PC-9 (cell line): Measurements from ENCODE around the gene FAM162A. TPM values are rescaled to one million over a fixed set of nuclear protein-coding genes. Genes with fewer than 3 reads are reported as not detected.

Source experiments
- BruUV-seq: library from RNA; stranded (reverse); fragments of 400-500 nt; replicated peaks from 2 replicates; lab custom pipeline; 2021; lab: Mats Ljungman, UMichigan
- CTCF ChIA-PET: fragments of 300-600 bp; sonication (Branson Sonifier 250); formaldehyde crosslinking; loops from one replicate; lab custom pipeline; 2022; ENCODE audit warnings: antibody characterized with exemption; lab: Charles Lee
- POLR2A ChIA-PET: fragments of 300-600 bp; sonication (Branson Sonifier 250); formaldehyde crosslinking; loops from one replicate; lab custom pipeline; 2022; ENCODE audit warnings: antibody characterized with exemption; ENCODE audit not compliant: unreplicated experiment; lab: Charles Lee
- DNase-seq, 2 experiments: peaks; one replicate each; pipeline versions ENCODE4 v3.0.0 to v3.0.0-alpha.2; 2015 to 2022; ENCODE audit warnings: mixed read lengths in 1 of 2
- H2AFZ ChIP-seq: fragments of 200-600 bp; sonication (generic); 2 replicates; pipeline ENCODE4 v1.8.1; 2017; ENCODE audit warnings: antibody characterized with exemption
- H3F3A ChIP-seq: fragments of 200-600 bp; sonication (generic); 2 replicates; pipeline ENCODE4 v1.8.1; 2017; ENCODE audit warnings: antibody characterized with exemption, mild to moderate bottlenecking, low read depth; ENCODE audit not compliant: insufficient read depth
- H3K27ac ChIP-seq: fragments of 200-600 bp; sonication (generic); 2 replicates; pipeline ENCODE4 v1.6.1; 2016; ENCODE audit warnings: mixed run types
- H3K27me3 ChIP-seq: fragments of 200-600 bp; sonication (generic); 2 replicates; pipeline ENCODE4 v1.6.1; 2016; ENCODE audit warnings: low read depth, mixed run types; ENCODE audit not compliant: insufficient read depth
- H3K36me3 ChIP-seq: fragments of 200-600 bp; sonication (generic); 2 replicates; pipeline ENCODE4 v1.6.1; 2016; ENCODE audit warnings: low read depth, mixed run types
- H3K4me1 ChIP-seq: fragments of 200-600 bp; sonication (generic); replicated peaks from 2 replicates; pipeline ENCODE4 v1.6.1; 2016; ENCODE audit warnings: mixed run types; ENCODE audit not compliant: insufficient read depth
- H3K4me2 ChIP-seq: fragments of 200-600 bp; sonication (generic); 2 replicates; pipeline ENCODE4 v1.6.1; 2017; ENCODE audit warnings: mixed run types
- H3K4me3 ChIP-seq: fragments of 200-600 bp; sonication (generic); 2 replicates; pipeline ENCODE4 v1.6.1; 2016; ENCODE audit warnings: mixed run types
- H3K79me2 ChIP-seq: fragments of 200-600 bp; sonication (generic); 2 replicates; pipeline ENCODE4 v1.6.1; 2017; ENCODE audit warnings: low read depth, mixed run types
- H3K9me2 ChIP-seq: fragments of 200-600 bp; sonication (generic); 2 replicates; pipeline ENCODE4 v1.8.1; 2017; ENCODE audit warnings: mild to moderate bottlenecking; ENCODE audit not compliant: insufficient read depth
- H3K9me3 ChIP-seq: fragments of 200-600 bp; sonication (generic); 2 replicates; pipeline ENCODE4 v1.8.1; 2016; ENCODE audit warnings: low read depth; ENCODE audit not compliant: insufficient read depth
- H4K20me1 ChIP-seq: fragments of 200-600 bp; sonication (generic); 2 replicates; pipeline ENCODE4 v1.8.1; 2017; ENCODE audit not compliant: insufficient read depth
- EZH2 ChIP-seq: fragments of 200-600 bp; sonication (generic); IDR thresholded peaks from 2 replicates; pipeline ENCODE4 v1.8.0; 2017; ENCODE audit warnings: antibody characterized with exemption, low read depth
- intact Hi-C: fragments of 100-400 bp; cut with micrococcal nuclease; formaldehyde crosslinking; loops from one replicate; pipeline ENCODE4 v1.10.0; 2022; ENCODE audit not compliant: unreplicated experiment
- total RNA-seq: library from RNA; stranded (reverse); gene quantifications from 2 replicates; pipeline ENCODE4 v1.2.3, GENCODE V29; 2021
- TF ChIP-seq, protein P1 (sequence below): fragments of 200-600 bp; sonication (generic); conservative IDR thresholded peaks from 2 replicates; pipeline ENCODE4 v1.6.1; 2017; ENCODE audit warnings: mixed run types, antibody characterized with exemption, mild to moderate bottlenecking, moderate library complexity

FAM162A gene
- total RNA-seq, 1 experiment from 2014 or later: 36.8 TPM

GRCh38 chr3:122351612-122352011 is 32.4 kb upstream of the FAM162A start:
- no peaks in the 10 kb centered on the region for H3K9me3 ChIP-seq
- no peak overlapping the region for H3K4me2 ChIP-seq
- no peak overlapping the region for H2AFZ ChIP-seq
- POLR2A ChIA-PET: no interaction called here
- intact Hi-C loops: loop anchor here (2.0 kb wide), 1 partner anchor 805 kb away; no protein-coding TSS in a partner anchor
- no peaks in the 10 kb centered on the region for H3K36me3 ChIP-seq
- H3K27ac ChIP-seq: no peak overlapping the region
- H3K79me2 ChIP-seq: no peaks in the 10 kb centered on the region
- H3K4me1 ChIP-seq: no peaks in the 10 kb centered on the region
- H3F3A ChIP-seq: no peaks in the 10 kb centered on the region
- no peaks in the 10 kb centered on the region for H4K20me1 ChIP-seq
- no peak overlapping the region for H3K4me3 ChIP-seq
- CTCF ChIA-PET: no interaction called here
- H3K9me2 ChIP-seq: no peaks in the 10 kb centered on the region; the same call in 1 of the 2 replicates
- DNase-seq: no peak
- no peaks in the 10 kb centered on the region for H3K27me3 ChIP-seq
- TF ChIP-seq, protein P1, sequence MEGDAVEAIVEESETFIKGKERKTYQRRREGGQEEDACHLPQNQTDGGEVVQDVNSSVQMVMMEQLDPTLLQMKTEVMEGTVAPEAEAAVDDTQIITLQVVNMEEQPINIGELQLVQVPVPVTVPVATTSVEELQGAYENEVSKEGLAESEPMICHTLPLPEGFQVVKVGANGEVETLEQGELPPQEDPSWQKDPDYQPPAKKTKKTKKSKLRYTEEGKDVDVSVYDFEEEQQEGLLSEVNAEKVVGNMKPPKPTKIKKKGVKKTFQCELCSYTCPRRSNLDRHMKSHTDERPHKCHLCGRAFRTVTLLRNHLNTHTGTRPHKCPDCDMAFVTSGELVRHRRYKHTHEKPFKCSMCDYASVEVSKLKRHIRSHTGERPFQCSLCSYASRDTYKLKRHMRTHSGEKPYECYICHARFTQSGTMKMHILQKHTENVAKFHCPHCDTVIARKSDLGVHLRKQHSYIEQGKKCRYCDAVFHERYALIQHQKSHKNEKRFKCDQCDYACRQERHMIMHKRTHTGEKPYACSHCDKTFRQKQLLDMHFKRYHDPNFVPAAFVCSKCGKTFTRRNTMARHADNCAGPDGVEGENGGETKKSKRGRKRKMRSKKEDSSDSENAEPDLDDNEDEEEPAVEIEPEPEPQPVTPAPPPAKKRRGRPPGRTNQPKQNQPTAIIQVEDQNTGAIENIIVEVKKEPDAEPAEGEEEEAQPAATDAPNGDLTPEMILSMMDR: no peak
- no peak for TF ChIP-seq EZH2
- no TSS peak for BruUV-seq

DNA sequence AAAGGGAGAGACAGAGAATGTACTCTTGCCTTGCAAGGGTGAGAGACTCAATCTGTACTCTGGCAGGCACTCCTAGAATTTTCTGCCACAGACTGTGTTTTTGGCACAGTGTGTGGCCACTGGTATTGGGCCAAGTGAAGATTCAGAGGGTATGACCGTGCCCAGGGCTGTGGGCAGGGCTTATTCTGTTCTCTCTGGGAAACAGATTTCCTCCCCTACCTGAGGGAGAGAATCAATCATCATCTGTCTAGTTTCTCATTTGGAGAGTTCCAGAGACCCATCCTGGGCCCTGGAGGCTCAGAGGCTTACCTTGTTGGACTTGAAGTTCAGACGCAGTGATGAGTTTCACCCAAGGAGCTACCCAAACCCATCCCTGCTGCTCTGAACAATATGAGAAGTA is 30.8 kb upstream of the FAM162A start:
- intact Hi-C loops: loop anchor here (2.0 kb wide), 1 partner anchor 806 kb away; no protein-coding TSS in a partner anchor
- BruUV-seq: no TSS peak
- Histone ChIP-seq H3K27ac (no peak overlapping the region), H3K4me2 (no peak overlapping the region), H3K9me2 (no peaks in the 10 kb centered on the region), H3K4me1 (no peaks in the 10 kb centered on the region), H4K20me1 (no peaks in the 10 kb centered on the region), H3K27me3 (no peaks in the 10 kb centered on the region), H3K79me2 (no peaks in the 10 kb centered on the region), H2AFZ (no peak overlapping the region), H3F3A (no peaks in the 10 kb centered on the region), H3K9me3 (no peaks in the 10 kb centered on the region), H3K36me3 (no peaks in the 10 kb centered on the region), H3K4me3 (no peak overlapping the region)
- ChIA-PET CTCF (no interaction called here), POLR2A (interaction anchor here (0.6 kb wide), 1 partner anchor 111 kb away, joined by 4 read pairs; no protein-coding TSS in a partner anchor)
- TF ChIP-seq EZH2: no peak
- TF ChIP-seq, protein P1: no peak
- DNase-seq: no peak

DNA sequence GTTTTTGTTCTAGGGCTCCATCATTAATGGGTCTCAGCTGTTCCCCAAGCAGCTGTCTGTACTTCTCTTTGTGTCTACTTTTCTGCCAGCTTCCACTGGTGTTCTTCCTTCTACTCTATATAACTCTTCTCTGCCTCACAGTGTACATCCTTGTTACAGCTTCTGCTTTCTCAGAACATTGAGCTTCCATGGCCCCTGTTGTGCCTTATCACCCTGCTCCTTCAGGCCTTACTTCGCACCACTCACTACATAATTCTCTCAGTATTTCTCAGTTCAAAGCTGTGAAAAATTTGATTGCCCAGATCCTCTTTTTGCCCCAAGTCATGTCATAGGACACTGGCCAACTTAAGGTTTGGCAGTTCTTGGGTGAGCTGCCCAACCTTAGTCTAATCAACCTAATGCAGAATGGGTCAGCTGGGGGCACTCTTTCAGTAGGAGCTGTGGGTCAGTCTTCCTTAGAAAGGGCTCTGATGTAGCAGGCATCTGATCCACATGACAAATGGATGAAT is 30.0 kb upstream of the FAM162A start:
- H3K27me3 ChIP-seq: no peaks in the 10 kb centered on the region
- no peak overlapping the region for H2AFZ ChIP-seq
- TF ChIP-seq, protein P1: no peak
- no peak for TF ChIP-seq EZH2
- H3K9me3 ChIP-seq: no peaks in the 10 kb centered on the region
- H3K36me3 ChIP-seq: peaks cover 2% of the 10 kb centered on the region; the same call in 1 of the 2 replicates
- intact Hi-C loops: loop anchor here (2.0 kb wide), 1 partner anchor 807 kb away; no protein-coding TSS in a partner anchor
- ChIA-PET POLR2A (no interaction called here), CTCF (no interaction called here)
- no peaks in the 10 kb centered on the region for H3K79me2 ChIP-seq
- H3F3A ChIP-seq: no peaks in the 10 kb centered on the region
- no peaks in the 10 kb centered on the region for H3K9me2 ChIP-seq
- no TSS peak for BruUV-seq
- H3K4me2 ChIP-seq: no peak overlapping the region
- H3K4me3 ChIP-seq: no peak overlapping the region
- no peak for DNase-seq
- H4K20me1 ChIP-seq: no peaks in the 10 kb centered on the region
- no peaks in the 10 kb centered on the region for H3K4me1 ChIP-seq
- no peak overlapping the region for H3K27ac ChIP-seq
